Activated T-cell treated with anti-CD3 and anti-CD28 coated beads for 1 hour (primary cell): ENCODE data around the gene YOD1.

Experiments
- DNase-seq: peaks from one replicate; pipeline ENCODE4 v3.0.0-alpha.2; 2020; ENCODE audit warnings: low read depth

Gene YOD1

GRCh38 chr1:207072233-207072632 lies 21.2 kb upstream of the YOD1 start:
- DNase-seq = no peak

GRCh38 chr1:207071426-207071825 lies 20.4 kb upstream of the YOD1 start:
- DNase-seq = no peak

- DNase-seq = no peak
Observed at GRCh38 chr1:207070811-207071210, 19.8 kb upstream of the YOD1 start.

- no peak for DNase-seq
Observed at GRCh38 chr1:207069858-207070506, 19.0 kb upstream of the YOD1 start.

GRCh38 chr1:207069061-207069460 lies 18.1 kb upstream of the YOD1 start:
- no peak for DNase-seq

GRCh38 chr1:207067665-207068064 lies 16.7 kb upstream of the YOD1 start:
- no peak for DNase-seq

GRCh38 chr1:207067185-207067584 lies 16.2 kb upstream of the YOD1 start:
- DNase-seq = no peak

GRCh38 chr1:207064561-207064960 lies 13.6 kb upstream of the YOD1 start:
- no peak for DNase-seq

GRCh38 chr1:207063014-207063413 lies 12.0 kb upstream of the YOD1 start:
- no peak for DNase-seq

GRCh38 chr1:207062058-207062457 lies 11.1 kb upstream of the YOD1 start:
- DNase-seq = no peak

- DNase-seq = no peak
Observed at GRCh38 chr1:207060596-207060995, 9.6 kb upstream of the YOD1 start.

- no peak for DNase-seq
Observed at GRCh38 chr1:207059881-207060280, 8.9 kb upstream of the YOD1 start.

- no peak for DNase-seq
Observed at GRCh38 chr1:207058878-207059867, 8.2 kb upstream of the YOD1 start.

- no peak for DNase-seq
Observed at GRCh38 chr1:207058252-207058651, 7.2 kb upstream of the YOD1 start.

GRCh38 chr1:207056673-207057072 lies 5.7 kb upstream of the YOD1 start:
- no peak for DNase-seq

- no peak for DNase-seq
Observed at GRCh38 chr1:207055386-207056001, 4.5 kb upstream of the YOD1 start.

GRCh38 chr1:207054491-207054890 lies 3.5 kb upstream of the YOD1 start:
- DNase-seq = no peak

GRCh38 chr1:207052911-207053769 lies 2.1 kb upstream of the YOD1 start, which contains the start of gene PFKFB2:
Gene PFKFB2, plus strand, starts transcription at chr1:207053275. Its CDS starts 1,443 bp downstream, at chr1:207054718.
- peak; percentile 93 for DNase-seq

GRCh38 chr1:207050480-207051190 lies 373 bp downstream of the YOD1 start:
- peak; percentile 84 for DNase-seq

GRCh38 chr1:207049974-207050391 lies 1.0 kb downstream of the YOD1 start:
- peak; percentile 27 for DNase-seq

- DNase-seq = no peak
Observed at GRCh38 chr1:207049514-207049913, 1.5 kb downstream of the YOD1 start.
